ENCODE data around the gene IGSF6. TPM values are rescaled to one million over a fixed set of nuclear protein-coding genes. Genes with fewer than 3 reads are reported as not detected.
A peak's percentile ranks its signal among the peaks of the same experiment; 100 is the strongest.

The IGSF6 gene
- total and polyA plus RNA-seq, 9 donors, result 0.48 to 15.4 (median 1.3) TPM

GRCh38 chr16:21600031-21600773 is 52.2 kb downstream of the IGSF6 start:
- no peak for DNase-seq
- H3K9me3 ChIP-seq, result no peaks in the 10 kb centered on the region
- WGBS, 3 donors, result 0 to 1% (median 0%) methylated on average over 25 to 52 of the region's 52 CpGs
- H3K4me3 ChIP-seq, result peak overlapping the region; percentile 81
- no peaks in the 10 kb centered on the region for H3K27me3 ChIP-seq
- intact Hi-C loops (cut with DNase I), result loop anchor here in 1 of 4 donors (10.0 kb wide), 1 partner anchor 55 kb away; the partner anchor contains the start of gene IGSF6
- no peaks in the 10 kb centered on the region for H3K36me3 ChIP-seq
- peak overlapping the region; percentile 82 to 91 for H3K27ac ChIP-seq
- TF ChIP-seq POLR2A (IDR thresholded peaks at IDR 0.05) (no peak), EP300 (IDR thresholded peaks at IDR 0.05) (no peak), CTCF (IDR thresholded peaks at IDR 0.05) (no peak)
- H3K4me1 ChIP-seq (ENCODE audit: insufficient read depth), result peaks cover 5% of the 10 kb centered on the region

GRCh38 chr16:21599122-21600030 is 53.0 kb downstream of the IGSF6 start, which contains the start of gene METTL9:
Gene METTL9, plus strand, starts transcription at chr16:21599577. Its CDS starts 157 bp downstream, at chr16:21599734.
- Histone ChIP-seq H3K9me3 (no peaks in the 10 kb centered on the region), H3K4me3 (peak within 1 kb of the TSS; percentile 81), H3K27me3 (no peaks in the 10 kb centered on the region), H3K27ac (peak within 1 kb of the TSS; percentile 82 to 91), H3K4me1 (ENCODE audit: insufficient read depth) (peaks cover 5% of the 10 kb centered on the region), H3K36me3 (no peaks in the 10 kb centered on the region)
- intact Hi-C loops (cut with DNase I), result loop anchor here in 1 of 4 donors (10.0 kb wide), 1 partner anchor 55 kb away; the partner anchor contains the start of gene IGSF6
- TF ChIP-seq POLR2A (IDR thresholded peaks at IDR 0.05) (peak; percentile 56), CTCF (IDR thresholded peaks at IDR 0.05) (peak in 1 of 3 donors; percentile 29), EP300 (IDR thresholded peaks at IDR 0.05) (no peak)
- WGBS, 3 donors, result 1% methylated on average over 65 to 100 of the region's 100 CpGs
- DNase-seq, result peak; percentile 90 to 96 (median 94)

GRCh38 chr16:21598701-21599121 is 53.7 kb downstream of the IGSF6 start:
- Histone ChIP-seq H3K9me3 (no peaks in the 10 kb centered on the region), H3K27ac (peak overlapping the region; percentile 31 to 91), H3K4me3 (peak overlapping the region; percentile 81), H3K27me3 (no peaks in the 10 kb centered on the region), H3K4me1 (ENCODE audit: insufficient read depth) (peaks cover 5% of the 10 kb centered on the region), H3K36me3 (no peaks in the 10 kb centered on the region)
- TF ChIP-seq POLR2A (IDR thresholded peaks at IDR 0.05) (no peak), CTCF (IDR thresholded peaks at IDR 0.05) (no peak), EP300 (IDR thresholded peaks at IDR 0.05) (no peak)
- no peak for DNase-seq
- intact Hi-C loops (cut with DNase I), result no loop called here
- WGBS, 3 donors, result 2 to 4% (median 4%) methylated on average over 13 of the region's 13 CpGs

- Histone ChIP-seq H3K27me3 (no peaks in the 10 kb centered on the region), H3K36me3 (no peaks in the 10 kb centered on the region), H3K27ac (no peak overlapping the region), H3K9me3 (no peaks in the 10 kb centered on the region), H3K4me1 (ENCODE audit: insufficient read depth) (peaks cover 5% of the 10 kb centered on the region), H3K4me3 (peak overlapping the region; percentile 81)
- no peak for DNase-seq
- TF ChIP-seq EP300 (IDR thresholded peaks at IDR 0.05) (no peak), CTCF (IDR thresholded peaks at IDR 0.05) (no peak)
- WGBS, 3 donors, result 85 to 89% (median 88%) methylated on average over 12 of the region's 12 CpGs
- intact Hi-C loops (cut with DNase I), result no loop called here
Measured at GRCh38 chr16:21598206-21598605, 54.2 kb downstream of the IGSF6 start.
